ENCODE measurements around the gene UBE2O.
A peak's percentile ranks its signal among the peaks of the same experiment; 100 is the strongest.

The UBE2O gene

GRCh38 chr17:76462556-76463290 is 9.8 kb upstream of the UBE2O start:
- no peak for DNase-seq

GRCh38 chr17:76461765-76462555 is 9.0 kb upstream of the UBE2O start:
- DNase-seq: no peak

- no peak for DNase-seq
Measured at GRCh38 chr17:76459674-76460073, 6.7 kb upstream of the UBE2O start.

GRCh38 chr17:76458580-76459490 is 5.9 kb upstream of the UBE2O start:
- DNase-seq: peak; percentile 60

- no peak for DNase-seq
Measured at GRCh38 chr17:76453431-76453743, 435 bp upstream of the UBE2O start.

- DNase-seq: no peak
Measured at GRCh38 chr17:76452127-76452659, 759 bp downstream of the UBE2O start.

GRCh38 chr17:76451506-76451905 is 1.4 kb downstream of the UBE2O start:
- no peak for DNase-seq

- no peak for DNase-seq
Measured at GRCh38 chr17:76449126-76449525, 3.8 kb downstream of the UBE2O start.

- DNase-seq: no peak
Measured at GRCh38 chr17:76447931-76448652, 4.9 kb downstream of the UBE2O start.

- no peak for DNase-seq
Measured at GRCh38 chr17:76446449-76447231, 6.3 kb downstream of the UBE2O start.

GRCh38 chr17:76445697-76446448 is 7.1 kb downstream of the UBE2O start:
- no peak for DNase-seq

- DNase-seq: no peak
Measured at GRCh38 chr17:76444518-76445311, 8.2 kb downstream of the UBE2O start.

GRCh38 chr17:76442341-76443338 is 10.3 kb downstream of the UBE2O start:
- no peak for DNase-seq

- DNase-seq: no peak
Measured at GRCh38 chr17:76441686-76442340, 11.1 kb downstream of the UBE2O start.

GRCh38 chr17:76440751-76441362 is 12.1 kb downstream of the UBE2O start:
- DNase-seq: no peak

- DNase-seq: no peak
Measured at GRCh38 chr17:76439314-76439928, 13.5 kb downstream of the UBE2O start.

GRCh38 chr17:76438906-76439305 is 14.0 kb downstream of the UBE2O start:
- no peak for DNase-seq

Measured in NCI-H510A (cell line).